ENCODE data around the gene SIPA1L2.

GRCh38 chr1:232590744-232591082, 39.2 kb downstream of the SIPA1L2 start:
- TF ChIP-seq SUZ12 (IDR thresholded peaks at IDR 0.05) (no peak), FOXK2 (IDR thresholded peaks at IDR 0.05) (no peak), SP1 (IDR thresholded peaks at IDR 0.05) (no peak), PKNOX1 (IDR thresholded peaks at IDR 0.05) (no peak), L3MBTL2 (conservative IDR thresholded peaks at IDR 0.05) (no peak), ZNF384 (IDR thresholded peaks at IDR 0.05) (no peak), CTBP1 (IDR thresholded peaks at IDR 0.05; ENCODE audit: borderline replicate concordance) (no peak), HDGF (IDR thresholded peaks at IDR 0.05; ENCODE audit: borderline replicate concordance) (no peak), BHLHE40 (IDR thresholded peaks at IDR 0.05; ENCODE audit: borderline replicate concordance) (no peak), FOXM1 (IDR thresholded peaks at IDR 0.05; ENCODE audit: borderline replicate concordance) (no peak), FOXA1 (IDR thresholded peaks at IDR 0.05) (no peak), NFRKB (IDR thresholded peaks at IDR 0.05) (no peak), ELF4 (IDR thresholded peaks at IDR 0.05) (no peak), ARNT (IDR thresholded peaks at IDR 0.05) (no peak)

All from HEK293T (cell line).